Measurements from ENCODE around the gene OTOR. TPM values are rescaled to one million over a fixed set of nuclear protein-coding genes. Genes with fewer than 3 reads are reported as not detected.
A peak's percentile ranks its signal among the peaks of the same experiment; 100 is the strongest.

Gene OTOR
- total RNA-seq, 6 experiments from 2014 or later: not detected

- H3K27me3 Mint-ChIP-seq (ENCODE audit: insufficient read depth): no peaks in the 10 kb centered on the region; the same call in 1 of the 2 replicates
- H3K4me1 Mint-ChIP-seq (ENCODE audit: low read depth): no peaks in the 10 kb centered on the region
- TF ChIP-seq CTCF (IDR thresholded peaks at IDR 0.05): no peak
- H3K4me3 Mint-ChIP-seq: no peak overlapping the region
- DNase-seq: no peak
- no peaks in the 10 kb centered on the region for H3K36me3 Mint-ChIP-seq (ENCODE audit: low read depth)
- H3K9me3 Mint-ChIP-seq: no peaks in the 10 kb centered on the region
- no peak overlapping the region for H3K27ac Mint-ChIP-seq
Observed at GRCh38 chr20:16759181-16759563, 11.0 kb downstream of the OTOR start.

- no peaks in the 10 kb centered on the region for H3K9me3 Mint-ChIP-seq
- H3K27ac Mint-ChIP-seq: no peak overlapping the region
- no peak overlapping the region for H3K4me3 Mint-ChIP-seq
- TF ChIP-seq CTCF (IDR thresholded peaks at IDR 0.05): no peak
- H3K4me1 Mint-ChIP-seq (ENCODE audit: low read depth): no peaks in the 10 kb centered on the region
- peaks cover under 1% of the 10 kb centered on the region for H3K27me3 Mint-ChIP-seq (ENCODE audit: insufficient read depth)
- H3K36me3 Mint-ChIP-seq (ENCODE audit: low read depth): no peaks in the 10 kb centered on the region
- DNase-seq: no peak
Observed at GRCh38 chr20:16760431-16761304, 12.5 kb downstream of the OTOR start.

- Mint-ChIP-seq H3K27ac (no peak overlapping the region), H3K9me3 (no peaks in the 10 kb centered on the region), H3K4me3 (no peak overlapping the region), H3K36me3 (ENCODE audit: low read depth) (no peaks in the 10 kb centered on the region), H3K4me1 (ENCODE audit: low read depth) (no peaks in the 10 kb centered on the region), H3K27me3 (ENCODE audit: insufficient read depth) (peaks cover 5% of the 10 kb centered on the region)
- peak; percentile 44 for DNase-seq
- peak; percentile 80 for TF ChIP-seq CTCF (IDR thresholded peaks at IDR 0.05)
Observed at GRCh38 chr20:16761305-16761829, 13.2 kb downstream of the OTOR start.

- DNase-seq: no peak
- H3K27me3 Mint-ChIP-seq (ENCODE audit: insufficient read depth): peaks cover 5% of the 10 kb centered on the region
- H3K4me3 Mint-ChIP-seq: no peak overlapping the region
- H3K36me3 Mint-ChIP-seq (ENCODE audit: low read depth): no peaks in the 10 kb centered on the region
- no peaks in the 10 kb centered on the region for H3K9me3 Mint-ChIP-seq
- no peak for TF ChIP-seq CTCF (IDR thresholded peaks at IDR 0.05)
- no peaks in the 10 kb centered on the region for H3K4me1 Mint-ChIP-seq (ENCODE audit: low read depth)
- no peak overlapping the region for H3K27ac Mint-ChIP-seq
Observed at GRCh38 chr20:16764560-16764959, 16.4 kb downstream of the OTOR start.

- TF ChIP-seq CTCF (IDR thresholded peaks at IDR 0.05): no peak
- H3K9me3 Mint-ChIP-seq: peaks cover 3% of the 10 kb centered on the region; the same call in 1 of the 2 replicates
- H3K4me1 Mint-ChIP-seq (ENCODE audit: low read depth): no peaks in the 10 kb centered on the region
- H3K36me3 Mint-ChIP-seq (ENCODE audit: low read depth): no peaks in the 10 kb centered on the region
- no peak overlapping the region for H3K27ac Mint-ChIP-seq
- DNase-seq: no peak
- H3K27me3 Mint-ChIP-seq (ENCODE audit: insufficient read depth): no peaks in the 10 kb centered on the region; the same call in 1 of the 2 replicates
- no peak overlapping the region for H3K4me3 Mint-ChIP-seq
Observed at GRCh38 chr20:16771213-16771612, 23.1 kb downstream of the OTOR start.

All from HFFc6 (cell line).